RPMI8226 (cell line): Measurements from ENCODE around the gene HEATR9.

ENCODE experiments used
- DNase-seq: peaks from one replicate; pipeline ENCODE4 v3.0.0-alpha.2; 2015

HEATR9 gene

DNA sequence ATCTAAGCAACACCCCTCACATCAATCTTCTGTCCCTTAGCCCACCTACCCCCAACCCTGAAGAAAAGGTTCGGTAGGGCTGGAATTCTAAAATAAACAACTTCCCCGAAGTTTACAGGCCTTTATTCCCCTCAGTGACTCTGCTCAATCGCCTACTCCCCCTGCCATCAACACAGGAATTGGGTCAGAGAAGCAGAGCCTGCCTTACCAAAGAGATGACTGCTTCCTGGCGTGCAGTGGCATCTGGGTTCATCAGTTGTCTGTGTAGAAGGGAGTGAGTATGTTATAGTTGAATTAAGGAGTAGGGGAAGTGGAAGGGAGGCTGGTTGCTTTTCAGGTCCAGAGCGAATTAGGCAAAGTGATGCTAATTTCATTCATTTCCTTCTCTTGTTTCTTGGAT, 12.7 kb downstream of the HEATR9 start:
- no peak for DNase-seq

DNA sequence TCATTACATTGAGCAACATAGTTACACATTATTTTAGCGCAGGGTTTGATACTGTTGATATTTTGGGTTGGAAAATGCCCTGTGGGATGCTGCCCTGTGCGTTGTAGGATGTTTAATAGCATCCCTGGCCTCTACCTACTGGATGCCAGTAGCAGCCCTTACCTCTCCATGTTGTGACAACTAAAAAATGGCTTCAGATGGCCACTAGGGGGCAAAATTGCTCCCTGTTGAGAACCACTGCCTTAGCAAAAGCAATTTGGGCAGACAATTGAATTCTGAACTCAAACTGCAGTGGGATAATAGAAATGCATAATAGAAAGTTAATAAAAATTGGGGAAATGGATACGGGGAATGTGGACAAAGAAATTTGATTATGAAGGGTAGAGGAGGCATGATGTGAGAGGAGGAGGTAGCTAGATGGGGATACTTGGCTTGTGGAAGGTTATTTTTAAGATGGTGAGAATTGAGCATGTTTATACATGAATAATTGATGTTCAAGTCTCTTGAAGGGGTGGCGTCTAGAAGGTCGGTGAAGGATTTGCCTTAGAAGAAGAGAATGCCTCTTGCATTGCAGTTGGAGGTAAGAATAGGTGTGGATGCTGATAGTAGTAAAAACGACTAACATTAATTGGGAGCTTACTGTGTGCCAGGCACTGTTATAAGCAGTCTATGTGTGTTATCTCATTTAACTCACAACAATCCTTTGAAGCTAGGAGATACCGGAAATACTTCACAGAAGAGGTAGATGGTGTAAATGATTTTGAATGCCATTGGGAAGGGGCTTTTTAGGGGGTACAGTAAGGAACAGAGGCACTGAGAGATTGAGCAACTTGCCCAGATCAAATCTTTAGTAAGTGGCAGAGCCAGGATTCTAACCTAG, 19.0 kb downstream of the HEATR9 start:
- DNase-seq = peak; percentile 69

DNA sequence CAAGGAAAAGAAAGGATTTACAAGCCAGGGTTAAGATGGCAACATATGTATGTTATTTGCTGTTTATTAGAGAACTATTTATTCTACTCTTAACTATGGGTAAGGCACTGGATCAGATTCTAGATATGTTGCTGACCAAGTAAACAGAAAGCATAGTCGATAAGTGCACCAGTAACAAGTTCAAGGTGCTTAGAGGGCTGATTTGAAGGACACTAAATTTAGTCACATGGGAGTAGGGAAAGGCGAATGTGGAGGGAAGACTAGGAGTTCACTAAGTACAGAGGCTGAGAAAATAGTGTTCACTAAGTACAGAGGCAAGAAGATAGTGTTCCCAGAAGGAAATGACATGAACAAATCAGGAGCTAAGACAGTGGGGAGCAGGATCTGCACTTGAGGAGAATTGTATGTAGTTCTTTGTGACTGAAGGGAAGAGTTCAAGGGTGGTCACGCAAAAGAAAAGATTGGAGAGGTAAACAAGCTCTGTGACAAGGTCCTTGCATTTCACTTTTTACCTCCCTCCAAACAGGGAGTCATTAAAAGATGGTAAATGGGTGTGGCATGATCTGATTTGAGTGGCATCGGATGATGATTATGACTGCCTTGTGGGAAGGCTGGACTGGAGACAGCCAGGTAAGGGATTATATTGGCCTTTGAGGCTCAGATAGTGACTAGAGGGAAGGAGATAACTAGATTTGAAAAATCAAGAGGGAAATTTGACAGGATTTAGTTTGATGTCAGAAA, 20.9 kb downstream of the HEATR9 start:
- DNase-seq = no peak

DNA sequence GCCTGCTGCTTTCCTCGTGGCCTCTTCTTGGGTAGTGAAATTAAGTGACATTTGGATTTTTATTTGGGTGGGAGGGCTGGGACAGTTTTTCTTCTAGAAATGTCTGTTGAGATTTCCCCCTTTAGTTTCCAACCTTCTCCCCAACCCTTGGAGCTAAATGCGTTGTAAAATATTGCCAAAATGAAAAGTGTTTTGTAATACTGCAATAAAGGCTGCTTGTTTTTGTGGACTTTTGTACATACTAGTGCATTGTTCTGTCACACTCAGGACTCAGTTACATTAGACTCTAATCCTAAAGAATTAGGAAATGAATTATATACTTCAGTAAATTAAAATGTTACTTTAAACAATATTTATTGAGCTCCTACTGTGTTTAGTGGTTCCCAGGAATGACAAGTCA, 21.7 kb downstream of the HEATR9 start:
- no peak for DNase-seq

DNA sequence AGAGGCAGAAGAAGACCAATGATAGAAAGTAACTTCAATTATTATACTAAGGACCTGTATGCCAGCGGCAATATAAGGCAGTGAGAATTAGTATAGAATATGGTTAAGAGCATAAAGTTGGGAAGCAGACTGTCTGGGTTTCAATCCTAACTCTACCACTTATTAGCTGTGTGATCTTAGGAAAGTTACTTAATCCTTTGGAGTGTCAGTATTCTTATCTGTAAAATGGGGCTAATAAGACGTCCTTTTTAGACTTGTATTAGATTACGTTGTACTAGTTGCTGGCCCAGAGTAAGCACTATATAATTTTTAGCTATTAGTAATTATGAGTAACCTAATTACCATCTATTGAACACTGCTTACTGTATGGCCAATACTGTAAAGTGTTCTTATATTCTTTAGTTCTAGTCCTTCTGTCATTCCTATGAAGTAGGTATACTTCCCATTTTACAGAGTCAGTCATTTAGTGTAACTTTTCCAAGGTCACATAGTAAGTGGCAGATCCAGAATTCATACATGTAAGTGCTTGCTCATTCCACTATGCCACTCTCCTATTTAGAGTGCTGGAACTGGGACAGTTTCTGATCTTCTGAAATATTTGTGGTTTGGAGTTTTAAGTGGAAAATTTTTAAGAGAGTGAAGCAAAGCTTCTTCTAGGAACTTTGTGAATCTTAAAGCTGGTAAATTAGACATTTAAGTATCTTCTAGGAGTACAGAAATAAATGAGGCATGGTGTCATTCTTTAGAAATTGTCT, 22.5 kb downstream of the HEATR9 start:
- DNase-seq = no peak

DNA sequence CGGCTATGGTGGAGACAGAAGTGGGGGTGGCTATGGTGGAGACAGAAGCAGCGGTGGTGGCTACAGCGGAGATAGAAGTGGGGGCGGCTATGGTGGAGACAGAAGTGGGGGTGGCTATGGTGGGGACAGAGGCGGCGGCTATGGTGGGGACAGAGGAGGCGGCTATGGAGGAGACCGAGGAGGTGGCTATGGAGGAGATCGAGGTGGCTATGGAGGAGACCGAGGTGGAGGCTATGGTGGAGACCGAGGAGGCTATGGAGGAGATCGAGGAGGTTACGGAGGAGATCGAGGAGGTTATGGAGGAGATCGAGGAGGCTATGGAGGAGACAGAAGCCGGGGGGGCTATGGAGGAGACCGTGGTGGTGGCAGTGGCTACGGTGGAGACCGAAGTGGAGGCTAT, 24.1 kb downstream of the HEATR9 start:
- no peak for DNase-seq

DNA sequence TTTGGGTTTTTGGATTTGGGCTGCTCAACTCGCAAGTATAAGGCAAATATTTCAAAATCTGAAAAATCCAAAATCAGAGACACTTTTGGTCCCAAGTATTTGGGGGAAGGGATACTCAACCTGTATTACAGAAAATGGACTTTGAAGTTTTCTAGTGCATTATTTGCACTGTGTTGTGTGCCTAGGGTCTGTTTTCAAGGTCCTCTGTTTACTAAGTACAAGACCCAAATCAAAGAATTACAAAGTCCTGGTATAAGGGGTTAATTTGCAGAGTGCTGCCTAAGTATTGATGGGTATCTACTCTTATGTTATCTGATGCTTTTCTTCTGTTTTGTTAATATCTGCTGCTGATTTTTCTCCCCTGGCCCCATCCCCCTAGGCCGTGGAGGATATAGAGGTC, 25.0 kb downstream of the HEATR9 start:
- DNase-seq = no peak

DNA sequence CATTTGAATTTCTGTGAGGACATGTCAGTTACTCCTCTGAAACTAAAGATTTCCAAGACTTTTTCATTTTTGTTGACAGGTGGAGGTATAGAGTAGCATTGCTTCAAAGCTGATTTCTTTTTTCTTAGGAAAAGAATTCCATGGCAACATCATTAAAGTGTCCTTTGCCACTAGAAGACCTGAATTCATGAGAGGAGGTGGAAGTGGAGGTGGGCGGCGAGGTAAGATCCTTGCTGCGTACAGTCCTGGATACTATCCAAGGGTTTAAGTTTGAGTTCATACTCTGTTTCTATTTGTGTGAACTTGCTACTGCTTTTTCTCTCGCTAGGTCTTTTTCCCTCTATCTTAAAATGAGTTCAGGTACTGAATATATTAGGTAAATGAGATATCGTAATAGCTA, 26.5 kb downstream of the HEATR9 start:
- no peak for DNase-seq

DNA sequence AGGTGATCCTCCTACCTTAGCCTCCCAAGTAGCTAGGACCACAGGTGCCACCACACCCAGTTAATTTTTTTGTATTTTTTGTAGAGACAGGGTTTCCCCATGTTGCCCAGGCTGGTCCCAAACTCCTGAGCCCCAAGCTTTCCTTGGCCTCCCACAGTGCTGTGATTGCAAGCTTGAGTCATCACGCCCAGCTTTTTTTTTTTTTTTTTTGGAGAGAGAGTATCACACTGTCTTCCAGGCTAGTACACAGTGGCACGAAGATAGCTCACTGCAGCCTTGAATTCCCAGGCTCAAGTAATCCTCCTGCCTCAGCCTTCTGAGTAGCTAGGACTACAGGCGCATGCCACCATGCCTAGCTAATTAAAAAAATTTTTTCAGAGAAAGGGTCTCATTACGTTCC, 27.2 kb downstream of the HEATR9 start:
- DNase-seq = no peak

DNA sequence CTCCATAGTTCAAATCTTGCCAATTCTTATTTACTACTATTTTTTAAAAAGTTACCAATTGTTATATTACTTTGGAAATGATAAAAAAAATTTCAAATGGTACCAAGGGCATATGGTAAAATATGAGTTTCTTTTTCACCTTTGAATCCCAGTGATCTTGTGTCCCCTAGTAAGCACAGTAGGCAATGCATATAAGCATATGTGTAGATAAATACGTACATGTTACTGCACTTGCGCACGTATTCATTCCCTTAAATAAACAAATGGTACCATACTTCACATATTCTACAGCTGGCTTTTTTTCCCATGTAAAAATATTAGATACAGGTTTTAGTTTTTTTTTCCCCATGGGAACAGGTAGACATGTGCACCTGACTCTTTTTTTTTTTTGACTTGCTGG, 27.6 kb downstream of the HEATR9 start:
- no peak for DNase-seq

DNA sequence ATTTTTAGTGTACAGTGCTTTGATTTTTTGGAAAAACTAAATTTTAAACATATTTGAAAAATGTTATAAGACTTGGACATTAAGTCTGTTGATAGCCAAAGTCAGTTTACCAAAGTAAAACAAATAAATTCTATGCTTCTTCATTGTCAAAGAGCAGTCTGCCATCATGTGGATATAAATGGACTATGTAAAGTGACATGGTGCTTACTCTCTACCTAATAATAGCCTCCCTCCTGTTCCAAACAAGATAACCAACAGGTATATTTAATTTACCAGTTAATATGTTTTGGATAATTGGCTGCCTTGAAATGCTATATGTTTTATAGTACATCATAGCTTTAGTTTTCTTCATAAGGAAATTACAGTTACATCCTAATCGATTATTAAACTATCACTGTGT, 43.5 kb downstream of the HEATR9 start:
- no peak for DNase-seq

DNA sequence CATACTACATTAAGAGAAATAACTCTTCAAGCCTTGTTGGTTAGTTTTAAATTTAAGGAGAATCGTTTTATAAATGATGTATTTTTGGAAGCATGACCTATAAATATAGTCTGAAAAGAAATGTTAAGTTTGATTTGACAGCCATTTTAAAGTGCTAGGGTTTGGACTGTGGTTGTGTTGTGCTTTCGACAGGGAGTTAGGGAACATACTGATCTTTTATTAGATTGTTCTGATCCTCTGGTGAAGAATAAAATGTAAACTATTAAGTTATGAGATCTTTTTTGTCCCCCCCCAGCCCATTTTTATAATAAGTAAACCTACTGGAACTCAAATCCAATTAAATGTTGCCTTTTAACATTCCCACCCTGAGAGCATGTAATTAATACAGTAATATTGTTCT, 47.4 kb downstream of the HEATR9 start:
- no peak for DNase-seq

DNA sequence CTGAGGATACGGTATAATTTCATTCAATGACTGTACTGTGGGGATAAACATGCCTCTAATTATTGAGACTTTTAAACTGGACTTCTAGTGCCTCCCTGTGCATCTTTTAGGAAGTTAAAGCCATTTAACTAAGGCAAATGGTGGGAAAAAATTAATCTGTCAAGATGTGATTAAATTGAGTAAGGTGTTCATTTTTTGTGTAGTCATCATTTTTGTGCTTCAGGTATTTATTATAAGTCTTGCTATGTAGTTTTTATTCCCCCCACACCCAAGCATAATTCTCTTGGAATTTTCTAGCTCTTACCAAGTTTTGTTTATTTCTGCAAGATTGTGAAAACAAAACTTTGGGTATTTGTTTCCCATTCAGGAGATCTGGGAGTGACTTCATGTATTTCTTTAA, 49.2 kb downstream of the HEATR9 start:
- DNase-seq = no peak

DNA sequence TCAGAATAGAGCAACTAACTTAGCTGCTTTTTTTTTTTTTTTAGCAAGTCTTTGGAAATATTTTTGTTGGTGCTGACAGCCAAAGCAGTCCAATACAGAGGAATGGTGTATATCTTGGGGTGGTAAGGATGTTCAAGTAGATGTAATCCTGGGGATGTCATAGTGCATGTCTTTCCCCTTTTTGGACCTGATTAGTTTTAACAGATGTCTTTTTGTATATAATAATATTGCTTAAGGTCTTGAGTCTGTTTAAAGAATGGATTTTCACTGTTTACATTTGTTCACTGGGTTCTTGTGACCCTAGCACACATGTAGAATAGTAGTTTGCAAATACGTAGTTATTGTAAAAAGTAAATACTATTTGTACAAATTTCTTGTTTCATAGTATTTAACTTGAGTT, 51.5 kb downstream of the HEATR9 start:
- DNase-seq = no peak

DNA sequence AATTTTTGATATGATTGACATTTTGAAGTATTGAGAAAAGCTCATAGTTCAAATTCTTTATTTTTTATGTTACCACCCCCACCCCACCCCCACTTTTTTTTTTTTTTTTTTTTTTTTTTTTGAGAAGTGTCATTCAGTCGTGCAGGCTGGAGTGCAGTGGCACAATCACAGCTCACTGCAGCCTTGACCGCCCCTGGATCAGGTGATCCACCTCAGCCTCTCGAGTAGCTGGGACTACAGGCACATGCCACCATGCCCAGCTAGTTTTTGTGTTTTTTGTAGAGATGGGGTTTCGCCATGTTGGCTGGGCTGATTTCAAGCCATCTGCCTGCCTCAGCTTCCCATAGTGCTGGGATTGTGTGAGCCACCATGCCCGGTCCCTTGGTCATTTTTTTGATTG, 52.0 kb downstream of the HEATR9 start:
- no peak for DNase-seq

DNA sequence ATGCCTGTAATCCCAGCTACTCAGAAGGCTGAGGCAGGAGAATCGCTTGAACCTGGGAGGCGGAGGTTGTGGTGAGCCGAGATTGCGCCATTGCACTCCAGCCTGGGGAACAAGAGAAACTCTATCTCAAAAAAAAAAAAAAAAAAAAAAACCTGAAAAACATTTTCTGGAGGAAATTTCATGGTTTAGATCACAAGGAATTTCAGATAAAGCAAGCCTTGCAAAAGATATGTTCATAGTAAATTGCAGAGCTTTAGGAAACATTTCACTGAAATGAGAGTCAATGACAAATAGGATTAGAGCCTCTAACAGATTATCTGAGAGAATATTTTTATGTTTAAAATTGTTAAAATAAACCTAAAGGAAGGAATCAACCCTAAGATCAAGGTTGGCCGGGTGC, 56.2 kb downstream of the HEATR9 start:
- DNase-seq = no peak

DNA sequence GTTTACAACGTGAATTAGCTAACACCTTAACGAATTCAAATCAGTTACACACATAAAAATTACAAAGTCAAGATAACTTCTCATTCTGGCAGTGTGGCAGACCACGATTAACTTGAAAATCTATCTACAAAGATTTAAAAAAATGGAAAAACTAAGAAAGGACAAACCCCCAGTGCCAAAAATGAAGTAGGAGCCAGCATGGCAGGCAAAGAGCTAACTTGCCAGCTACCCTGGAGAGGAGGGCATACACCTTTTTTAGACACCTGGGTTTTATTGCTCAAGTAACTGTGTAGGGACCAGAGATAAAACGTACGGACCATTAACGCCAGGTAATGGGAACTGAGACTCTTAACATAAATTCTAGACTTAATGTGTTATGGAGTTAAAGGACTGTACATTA, 56.9 kb downstream of the HEATR9 start:
- no peak for DNase-seq

DNA sequence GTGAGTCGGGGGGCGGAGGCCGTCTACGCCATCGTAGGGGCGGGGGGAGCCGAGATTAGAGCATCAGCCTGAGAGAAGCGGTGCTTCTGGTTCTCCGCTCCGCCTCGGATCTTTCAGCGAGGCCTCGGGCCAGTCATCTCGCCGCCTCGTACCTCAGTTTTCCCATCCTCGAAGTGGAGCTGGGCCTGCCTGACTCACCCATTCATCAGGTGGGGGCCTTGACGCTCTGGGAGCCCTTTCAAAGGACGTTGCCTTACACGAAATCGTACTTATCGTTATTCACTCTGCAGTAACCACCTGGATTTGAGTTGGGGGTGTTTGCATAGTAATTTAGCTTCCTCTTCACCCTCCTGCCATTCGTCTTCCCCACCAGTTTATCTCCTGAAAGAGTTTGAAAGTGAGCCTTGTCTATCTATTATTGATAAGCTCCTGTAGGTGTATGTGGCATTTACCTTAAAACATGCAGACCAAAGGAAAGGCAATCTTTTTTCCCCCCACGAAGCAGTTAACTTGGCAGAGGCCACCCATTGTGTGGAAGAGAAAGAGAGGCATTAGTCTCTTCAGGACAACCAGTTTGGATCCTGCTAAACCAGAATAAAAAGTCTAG, 58.7 kb downstream of the HEATR9 start:
- DNase-seq = peak; percentile 20

DNA sequence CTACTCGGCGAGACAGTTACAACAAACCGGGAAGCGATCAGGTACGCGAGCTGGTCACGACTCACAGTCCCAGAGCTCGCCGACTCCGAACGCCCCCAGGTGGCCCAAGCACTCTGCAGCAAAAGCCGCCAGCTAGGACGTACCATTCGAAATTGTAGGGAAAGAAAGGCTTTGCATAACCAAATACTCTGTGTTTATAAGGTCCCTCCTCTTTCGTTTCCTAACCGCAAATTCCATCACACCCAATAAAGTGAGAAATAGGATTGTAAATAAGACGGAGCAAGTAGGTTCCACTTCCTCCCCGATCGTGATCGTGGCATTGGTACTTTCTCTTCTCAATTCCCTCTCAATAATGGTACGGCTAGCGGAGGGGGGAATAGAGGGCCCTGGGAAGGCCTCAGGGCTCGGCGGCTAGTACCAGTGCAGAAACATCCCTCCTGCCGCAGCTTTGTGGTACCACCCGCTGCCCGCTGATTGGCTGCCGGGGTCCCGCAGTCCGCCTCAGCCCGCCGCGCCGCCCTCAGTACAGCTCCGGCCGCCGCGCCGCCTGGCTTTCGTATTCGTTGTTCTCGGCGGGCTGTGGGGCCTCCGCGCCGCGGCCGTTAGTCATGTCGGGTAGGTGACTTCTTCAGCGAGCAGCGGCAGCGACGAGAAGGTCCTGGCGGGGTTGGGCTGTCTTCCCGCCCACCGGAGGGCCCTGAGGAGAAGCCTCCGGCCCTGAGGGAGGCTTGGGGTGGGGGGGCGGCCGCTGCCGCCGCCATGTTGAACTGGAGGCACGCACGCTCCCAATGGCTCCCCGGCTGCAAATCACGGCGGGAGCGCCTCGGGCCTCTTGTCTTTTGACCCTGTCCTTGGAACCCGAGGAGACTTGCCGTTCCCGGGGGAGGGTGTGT, 59.5 kb downstream of the HEATR9 start, which contains the start of gene TAF15:
TAF15 (plus strand) TSS at position 523 of the 893 bp plus-strand sequence; CDS start at position 609, 86 bp downstream.
- DNase-seq = peak; percentile 99

DNA sequence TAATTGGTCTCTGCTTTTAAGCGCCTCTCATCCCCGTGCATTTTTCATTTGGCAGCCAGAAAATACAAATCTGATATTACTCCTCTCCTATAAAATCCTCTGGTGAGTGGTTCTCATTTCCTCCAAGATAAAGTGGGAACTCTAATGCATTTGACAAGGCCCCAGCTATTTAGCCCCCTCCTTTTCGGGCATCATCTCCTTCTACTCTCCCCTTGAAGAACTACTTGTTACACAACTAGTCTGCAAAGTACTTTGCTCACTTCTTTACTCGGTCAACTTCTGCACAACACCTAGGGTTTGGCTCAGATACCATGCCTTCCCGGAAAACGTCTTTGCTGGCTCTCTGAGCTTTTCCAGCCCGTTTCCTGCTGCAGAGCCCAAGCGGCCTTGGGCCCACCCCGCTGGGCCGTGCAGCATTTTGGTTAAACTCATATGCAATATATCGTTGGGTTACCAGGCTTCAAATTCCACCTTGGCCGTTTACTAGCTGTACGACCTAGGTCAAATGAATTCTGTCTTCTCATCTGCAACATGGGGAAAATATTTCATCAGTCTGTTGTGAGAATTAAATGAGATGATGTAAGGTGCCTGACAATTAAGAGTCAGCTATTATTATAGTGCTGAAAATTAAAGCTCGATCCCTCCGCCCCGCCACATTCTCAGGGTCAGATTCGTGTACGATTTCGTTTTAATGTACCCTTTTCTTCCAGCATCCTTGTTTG, 60.3 kb downstream of the HEATR9 start:
- no peak for DNase-seq
